Vagina (tissue), 2 donors: ENCODE results near the gene PTPA.

ENCODE experiments used
- POLR2A ChIP-seq, 2 donors: fragments of 450-650 bp; IDR thresholded peaks; one replicate each; pipeline ENCODE4 v1.6.1; 2017; ENCODE audit warnings: antibody characterized with exemption in 2 of 2, mild to moderate bottlenecking in 2 of 2, moderate library complexity in 2 of 2
- TF ChIP-seq, protein P1 (sequence below), 3 experiments: fragments of 450-650 bp in 2 of 3; fragments of 200-600 bp in 1 of 3; sonication (generic) in 1 of 3; IDR thresholded peaks; one replicate each; pipeline ENCODE4 v1.5.1; 2017 to 2019; ENCODE audit warnings: antibody characterized with exemption in 3 of 3, mild to moderate bottlenecking in 2 of 3, moderate library complexity in 2 of 3

DNA sequence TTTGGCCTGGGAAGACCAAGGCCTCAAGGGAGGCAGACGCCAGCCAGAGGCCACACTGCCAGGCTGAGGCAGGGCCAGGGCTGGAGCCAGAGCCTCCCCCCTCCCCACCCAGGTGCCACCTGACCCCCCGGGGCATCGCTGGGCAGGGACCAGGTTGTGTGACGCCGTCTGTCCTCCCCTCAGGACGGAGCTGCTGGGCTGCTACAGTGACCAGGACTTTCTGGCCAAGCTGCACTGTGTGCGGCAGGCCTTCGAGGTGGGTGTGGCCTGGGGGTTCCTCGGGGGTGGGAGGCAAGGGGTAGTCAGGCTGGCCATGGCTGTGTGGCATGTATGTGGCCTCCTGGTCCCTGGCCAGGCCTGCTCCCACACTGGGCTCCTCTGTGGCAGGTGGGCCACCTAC lies 48.2 kb upstream of the PTPA start:
- TF ChIP-seq, protein P1, sequence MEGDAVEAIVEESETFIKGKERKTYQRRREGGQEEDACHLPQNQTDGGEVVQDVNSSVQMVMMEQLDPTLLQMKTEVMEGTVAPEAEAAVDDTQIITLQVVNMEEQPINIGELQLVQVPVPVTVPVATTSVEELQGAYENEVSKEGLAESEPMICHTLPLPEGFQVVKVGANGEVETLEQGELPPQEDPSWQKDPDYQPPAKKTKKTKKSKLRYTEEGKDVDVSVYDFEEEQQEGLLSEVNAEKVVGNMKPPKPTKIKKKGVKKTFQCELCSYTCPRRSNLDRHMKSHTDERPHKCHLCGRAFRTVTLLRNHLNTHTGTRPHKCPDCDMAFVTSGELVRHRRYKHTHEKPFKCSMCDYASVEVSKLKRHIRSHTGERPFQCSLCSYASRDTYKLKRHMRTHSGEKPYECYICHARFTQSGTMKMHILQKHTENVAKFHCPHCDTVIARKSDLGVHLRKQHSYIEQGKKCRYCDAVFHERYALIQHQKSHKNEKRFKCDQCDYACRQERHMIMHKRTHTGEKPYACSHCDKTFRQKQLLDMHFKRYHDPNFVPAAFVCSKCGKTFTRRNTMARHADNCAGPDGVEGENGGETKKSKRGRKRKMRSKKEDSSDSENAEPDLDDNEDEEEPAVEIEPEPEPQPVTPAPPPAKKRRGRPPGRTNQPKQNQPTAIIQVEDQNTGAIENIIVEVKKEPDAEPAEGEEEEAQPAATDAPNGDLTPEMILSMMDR (IDR thresholded peaks at IDR 0.05) = no peak
- no peak for TF ChIP-seq POLR2A (IDR thresholded peaks at IDR 0.05)
